ENCODE results near the gene SECTM1. TPM values are rescaled to one million over a fixed set of nuclear protein-coding genes. Genes with fewer than 3 reads are reported as not detected.
"Not testable (repeated sequence)": the region's sequence is repeated elsewhere in the genome, so short reads cannot be mapped to it uniquely, and the experiment has no call there.

SECTM1 gene
- 10 to 100 TPM in 1 of 2 donors, 1 to 10 TPM in 1; 9.9 to 15.8 TPM for total RNA-seq
- 10 to 100 TPM in 1 of 2 donors, 1 to 10 TPM in 1; 4.5 to 22.5 TPM for polyA plus RNA-seq
- long read RNA-seq, donor 1, partial matches to known transcripts = 0 of 2 reads
- long read RNA-seq, donor 1, other reads (novel, unspliced or antisense) = 1 of 2 reads
- long read RNA-seq, donor 2, transcript SECTM1-201 (5 exons, 2,235 nt) = major isoform, 5 of 8 reads
- long read RNA-seq, donor 2, partial matches to known transcripts = 2 of 8 reads
- long read RNA-seq, donor 2, other reads (novel, unspliced or antisense) = 1 of 8 reads

DNA sequence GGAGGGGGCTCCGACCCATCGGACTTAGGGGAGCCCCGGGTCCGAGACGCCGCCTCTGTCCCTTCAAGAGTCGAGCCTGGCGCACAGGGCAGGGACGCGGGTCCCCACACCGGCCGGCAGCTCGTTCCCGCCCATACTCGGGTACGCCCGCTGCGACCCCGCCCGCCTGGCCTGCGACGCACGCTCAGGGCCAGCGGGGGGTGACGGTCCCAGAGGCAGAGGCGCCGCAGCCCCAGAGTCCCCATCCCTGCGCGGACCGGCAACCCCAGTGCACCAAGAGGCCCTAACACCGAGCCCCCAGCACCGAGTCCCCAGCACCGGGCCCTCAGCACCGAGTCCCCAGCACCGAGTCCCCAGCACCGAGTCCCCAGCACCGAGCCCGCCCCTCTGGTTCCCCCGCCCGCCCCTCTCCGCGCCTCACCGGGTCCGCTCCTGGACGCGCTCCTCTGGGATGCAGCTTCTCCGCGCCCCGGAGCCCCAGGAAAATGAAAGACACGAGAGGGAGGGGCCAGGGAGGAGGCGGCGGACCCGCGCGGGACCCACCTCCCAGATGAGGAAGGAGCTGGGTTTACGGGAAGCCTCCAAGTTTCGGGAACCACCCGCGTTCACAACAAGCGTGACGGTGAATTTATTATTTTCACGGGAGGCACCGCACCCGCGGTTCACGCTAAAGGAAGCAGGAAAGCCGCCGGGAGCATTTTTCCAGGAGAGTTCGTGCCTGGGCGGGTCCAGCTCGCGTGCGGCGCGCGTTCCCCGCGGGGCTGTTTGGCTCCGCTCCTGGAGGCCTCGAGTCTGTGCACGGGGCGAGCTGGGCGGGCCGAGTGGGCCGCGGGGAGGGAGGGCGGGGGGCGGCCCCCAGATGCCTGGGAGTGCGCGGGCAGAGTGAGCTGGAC lies at the start of gene SECTM1:
Gene SECTM1 (minus strand): TSS at position 488 of the 893 bp plus-strand sequence. CDS start 6,526 bp downstream, outside the sequence.
- intact Hi-C loops (cut with DNase I) = no loop called here
- H3K9me3 ChIP-seq (ENCODE audit: control insufficient read depth, low read length) = no peaks in the 10 kb centered on the region
- H3K27me3 ChIP-seq (ENCODE audit: control insufficient read depth in 1 of 2, insufficient read depth in 2 of 2, low read length in 1 of 2) = no peaks in the 10 kb centered on the region
- no peaks in the 10 kb centered on the region for H3K36me3 ChIP-seq (ENCODE audit: control insufficient read depth in 1 of 2, insufficient read depth in 2 of 2, low read length in 1 of 2)
- DNase-seq = peak; percentile 79 to 87
- 1 to 2% methylated on average over 87 to 90 of the region's 90 CpGs for WGBS, 2 donors
- no peaks in the 10 kb centered on the region for H3K4me1 ChIP-seq (ENCODE audit: control insufficient read depth in 1 of 2, insufficient read depth in 2 of 2, low read length in 2 of 2)
- peak within 1 kb of the TSS; percentile 10 to 50 for H3K4me3 ChIP-seq (ENCODE audit: low read length in 2 of 2)
- no peak within 1 kb of the TSS for H3K27ac ChIP-seq (ENCODE audit: low read depth in 1 of 2, low read length in 2 of 2)
- ATAC-seq (ENCODE audit: low FRiP score) = peak; percentile 48

DNA sequence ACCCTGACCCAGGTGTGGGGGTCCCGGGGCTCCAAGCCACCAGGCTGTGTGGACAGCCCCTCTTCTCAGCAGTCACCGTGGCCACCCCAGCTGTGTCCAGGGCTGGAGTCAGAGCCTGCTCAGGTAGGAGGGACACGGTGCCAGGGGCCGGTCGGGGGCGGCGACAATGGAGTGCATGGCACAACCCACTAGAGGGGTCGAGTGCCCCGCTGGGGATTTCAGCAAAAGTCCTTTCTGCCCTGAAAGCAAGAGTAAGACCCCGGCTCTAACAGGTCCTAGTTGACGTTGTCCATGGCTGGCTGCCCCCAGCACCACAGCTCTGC lies 49.3 kb upstream of the SECTM1 start:
- Histone ChIP-seq H3K4me3 (ENCODE audit: low read length in 2 of 2) (no peak overlapping the region), H3K36me3 (ENCODE audit: control insufficient read depth in 1 of 2, insufficient read depth in 2 of 2, low read length in 1 of 2) (no peaks in the 10 kb centered on the region), H3K4me1 (ENCODE audit: control insufficient read depth in 1 of 2, insufficient read depth in 2 of 2, low read length in 2 of 2) (no peaks in the 10 kb centered on the region), H3K27ac (ENCODE audit: low read depth in 1 of 2, low read length in 2 of 2) (no peak overlapping the region), H3K9me3 (ENCODE audit: control insufficient read depth, low read length) (no peaks in the 10 kb centered on the region), H3K27me3 (ENCODE audit: control insufficient read depth in 1 of 2, insufficient read depth in 2 of 2, low read length in 1 of 2) (no peaks in the 10 kb centered on the region)
- 90 to 92% methylated on average over 11 of the region's 11 CpGs for WGBS, 2 donors
- intact Hi-C loops (cut with DNase I) = no loop called here
- ATAC-seq (ENCODE audit: low FRiP score) (no peak), DNase-seq (peak in 1 of 2 donors; percentile 45)

- H3K36me3 ChIP-seq (ENCODE audit: control insufficient read depth in 1 of 2, insufficient read depth in 2 of 2, low read length in 1 of 2); H3K27ac ChIP-seq (ENCODE audit: low read depth in 1 of 2, low read length in 2 of 2); intact Hi-C loops (cut with DNase I); H3K4me1 ChIP-seq (ENCODE audit: control insufficient read depth in 1 of 2, insufficient read depth in 2 of 2, low read length in 2 of 2); H3K9me3 ChIP-seq (ENCODE audit: control insufficient read depth, low read length); ATAC-seq (ENCODE audit: low FRiP score); H3K27me3 ChIP-seq (ENCODE audit: control insufficient read depth in 1 of 2, insufficient read depth in 2 of 2, low read length in 1 of 2); H3K4me3 ChIP-seq (ENCODE audit: low read length in 2 of 2); DNase-seq: not testable (repeated sequence)
- WGBS, 2 donors = 93% methylated on average over 21 of the region's 21 CpGs
These were observed 48.8 kb upstream of the SECTM1 start for GRCh38 chr17:82382220-82382932.

- ATAC-seq (ENCODE audit: low FRiP score); H3K36me3 ChIP-seq (ENCODE audit: control insufficient read depth in 1 of 2, insufficient read depth in 2 of 2, low read length in 1 of 2); H3K9me3 ChIP-seq (ENCODE audit: control insufficient read depth, low read length); DNase-seq; H3K27ac ChIP-seq (ENCODE audit: low read depth in 1 of 2, low read length in 2 of 2); H3K4me1 ChIP-seq (ENCODE audit: control insufficient read depth in 1 of 2, insufficient read depth in 2 of 2, low read length in 2 of 2); H3K27me3 ChIP-seq (ENCODE audit: control insufficient read depth in 1 of 2, insufficient read depth in 2 of 2, low read length in 1 of 2); intact Hi-C loops (cut with DNase I); H3K4me3 ChIP-seq (ENCODE audit: low read length in 2 of 2): not testable (repeated sequence)
- 74 to 82% methylated on average over 9 to 10 of the region's 10 CpGs for WGBS, 2 donors
These were observed 48.1 kb upstream of the SECTM1 start for GRCh38 chr17:82381703-82382009.

- Histone ChIP-seq H3K9me3 (ENCODE audit: control insufficient read depth, low read length) (no peaks in the 10 kb centered on the region), H3K27me3 (ENCODE audit: control insufficient read depth in 1 of 2, insufficient read depth in 2 of 2, low read length in 1 of 2) (no peaks in the 10 kb centered on the region), H3K4me1 (ENCODE audit: control insufficient read depth in 1 of 2, insufficient read depth in 2 of 2, low read length in 2 of 2) (no peaks in the 10 kb centered on the region), H3K4me3 (ENCODE audit: low read length in 2 of 2) (no peak overlapping the region), H3K36me3 (ENCODE audit: control insufficient read depth in 1 of 2, insufficient read depth in 2 of 2, low read length in 1 of 2) (no peaks in the 10 kb centered on the region), H3K27ac (ENCODE audit: low read depth in 1 of 2, low read length in 2 of 2) (no peak overlapping the region)
- intact Hi-C loops (cut with DNase I) = no loop called here
- no peak for ATAC-seq (ENCODE audit: low FRiP score)
- 37 to 43% methylated on average over 23 of the region's 23 CpGs for WGBS, 2 donors
- DNase-seq = no peak
These were observed 47.5 kb upstream of the SECTM1 start for GRCh38 chr17:82380860-82381702.

DNA sequence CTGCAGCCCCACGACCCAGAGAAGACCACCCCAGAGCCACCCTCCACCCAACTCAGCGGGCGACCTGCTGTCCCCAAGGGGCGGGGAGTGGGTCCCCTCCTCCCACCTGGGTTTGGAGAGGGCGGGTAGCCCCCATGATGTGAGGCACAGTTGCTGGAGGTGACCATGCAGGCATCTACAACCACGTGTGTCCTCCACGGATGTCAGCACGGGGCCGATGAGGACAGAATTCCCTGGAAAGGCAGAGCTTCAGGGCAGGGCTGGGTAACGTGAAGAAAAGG lies 45.1 kb upstream of the SECTM1 start:
- 44 to 48% methylated on average over 10 of the region's 10 CpGs for WGBS, 2 donors
- Histone ChIP-seq H3K4me1 (ENCODE audit: control insufficient read depth in 1 of 2, insufficient read depth in 2 of 2, low read length in 2 of 2) (no peaks in the 10 kb centered on the region), H3K36me3 (ENCODE audit: control insufficient read depth in 1 of 2, insufficient read depth in 2 of 2, low read length in 1 of 2) (no peaks in the 10 kb centered on the region), H3K4me3 (ENCODE audit: low read length in 2 of 2) (no peak overlapping the region), H3K27me3 (ENCODE audit: control insufficient read depth in 1 of 2, insufficient read depth in 2 of 2, low read length in 1 of 2) (no peaks in the 10 kb centered on the region), H3K9me3 (ENCODE audit: control insufficient read depth, low read length) (no peaks in the 10 kb centered on the region), H3K27ac (ENCODE audit: low read depth in 1 of 2, low read length in 2 of 2) (no peak overlapping the region)
- DNase-seq = no peak
- ATAC-seq (ENCODE audit: low FRiP score) = no peak
- intact Hi-C loops (cut with DNase I) = no loop called here

- H3K27me3 ChIP-seq (ENCODE audit: control insufficient read depth in 1 of 2, insufficient read depth in 2 of 2, low read length in 1 of 2) = no peaks in the 10 kb centered on the region
- H3K4me3 ChIP-seq (ENCODE audit: low read length in 2 of 2) = no peak overlapping the region
- 38 to 53% methylated on average over 30 to 31 of the region's 31 CpGs for WGBS, 2 donors
- ATAC-seq (ENCODE audit: low FRiP score) (no peak), DNase-seq (no peak)
- no peaks in the 10 kb centered on the region for H3K9me3 ChIP-seq (ENCODE audit: control insufficient read depth, low read length)
- no peaks in the 10 kb centered on the region for H3K4me1 ChIP-seq (ENCODE audit: control insufficient read depth in 1 of 2, insufficient read depth in 2 of 2, low read length in 2 of 2)
- H3K27ac ChIP-seq (ENCODE audit: low read depth in 1 of 2, low read length in 2 of 2) = no peak overlapping the region
- intact Hi-C loops (cut with DNase I) = no loop called here
- no peaks in the 10 kb centered on the region for H3K36me3 ChIP-seq (ENCODE audit: control insufficient read depth in 1 of 2, insufficient read depth in 2 of 2, low read length in 1 of 2)
These were observed 44.6 kb upstream of the SECTM1 start for GRCh38 chr17:82377924-82378740.

DNA sequence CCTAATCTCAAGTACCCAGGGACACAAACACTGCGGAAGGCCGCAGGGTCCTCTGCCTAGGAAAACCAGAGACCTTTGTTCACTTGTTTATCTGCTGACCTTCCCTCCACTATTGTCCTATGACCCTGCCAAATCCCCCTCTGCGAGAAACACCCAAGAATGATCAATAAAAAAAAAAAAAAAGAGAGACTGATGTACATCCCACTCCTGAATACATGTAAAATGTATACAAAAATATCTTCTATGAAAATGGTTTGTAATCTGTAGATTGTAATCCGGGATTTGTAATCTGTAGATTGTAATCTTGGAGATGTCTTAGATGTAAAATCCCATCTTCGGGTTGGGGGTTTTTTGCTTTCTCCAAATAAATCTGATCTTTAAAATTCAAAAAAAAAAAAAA lies 43.7 kb upstream of the SECTM1 start:
- 58 to 74% methylated on average over 2 to 3 of the region's 5 CpGs for WGBS, 2 donors
- not testable (repeated sequence) for H3K27me3 ChIP-seq (ENCODE audit: control insufficient read depth in 1 of 2, insufficient read depth in 2 of 2, low read length in 1 of 2)

More for the DNA sequence above, 43.7 kb upstream of the SECTM1 start:
- H3K4me1 ChIP-seq (ENCODE audit: control insufficient read depth in 1 of 2, insufficient read depth in 2 of 2, low read length in 2 of 2); H3K4me3 ChIP-seq (ENCODE audit: low read length in 2 of 2); intact Hi-C loops (cut with DNase I); H3K36me3 ChIP-seq (ENCODE audit: control insufficient read depth in 1 of 2, insufficient read depth in 2 of 2, low read length in 1 of 2); DNase-seq; ATAC-seq (ENCODE audit: low FRiP score); H3K9me3 ChIP-seq (ENCODE audit: control insufficient read depth, low read length); H3K27ac ChIP-seq (ENCODE audit: low read depth in 1 of 2, low read length in 2 of 2): not testable (repeated sequence)

Measured in aorta (tissue), 5 donors.